Lower leg skin (tissue), 3 donors: Measurements from ENCODE around the gene SELL.
"Not testable (repeated sequence)": the region's sequence is repeated elsewhere in the genome, so short reads cannot be mapped to it uniquely, and the experiment has no call there.

Experiments used
- CTCF ChIP-seq, 3 donors: fragments of 450-650 bp; IDR thresholded peaks; one replicate each; pipeline ENCODE4 v1.5.1; 2016; ENCODE audit warnings: antibody characterized with exemption in 3 of 3, mild to moderate bottlenecking in 3 of 3, moderate library complexity in 2 of 3
- POLR2A ChIP-seq, 2 donors: fragments of 450-650 bp; IDR thresholded peaks; one replicate each; pipeline ENCODE4 v1.6.1; 2016 to 2017; ENCODE audit warnings: antibody characterized with exemption in 2 of 2, mild to moderate bottlenecking in 1 of 2, moderate library complexity in 1 of 2

GRCh38 chr1:169658777-169659176 lies 52.6 kb downstream of the SELL start:
- TF ChIP-seq CTCF, POLR2A (IDR thresholded peaks at IDR 0.05): not testable (repeated sequence)
